HL-60 (cell line): Measurements from ENCODE around the gene MTIF3.

Experiments used
- DNase-seq, 2 experiments: peaks; one replicate each; pipeline ENCODE4 v3.0.0-alpha.2; 2010 to 2020; ENCODE audit warnings: low read depth in 1 of 2, low spot score in 1 of 2
- H3K27ac ChIP-seq: fragments of 250-450 bp; sonication (Bioruptor Pico); replicated peaks from 2 replicates; pipeline ENCODE4 v1.5.1; 2020; ENCODE audit warnings: mild to moderate bottlenecking, moderate library complexity
- H3K27me3 ChIP-seq: fragments of 250-450 bp; sonication (Bioruptor Pico); 2 replicates; pipeline ENCODE4 v1.5.1; 2021; ENCODE audit warnings: mild to moderate bottlenecking, moderate library complexity; ENCODE audit not compliant: insufficient read depth, poor library complexity, severe bottlenecking
- H3K4me3 ChIP-seq: replicated peaks from 2 replicates; pipeline ENCODE4 v1.5.1; 2011; ENCODE audit warnings: mild to moderate bottlenecking, control low read depth, low read length; ENCODE audit not compliant: insufficient read depth
- GABPA ChIP-seq: IDR thresholded peaks from 2 replicates; pipeline ENCODE4 v1.6.1; 2012; ENCODE audit warnings: low read depth
- POLR2AphosphoS5 ChIP-seq: IDR thresholded peaks from 2 replicates; pipeline ENCODE4 v1.6.1; 2012; ENCODE audit warnings: low read depth
- SPI1 ChIP-seq: IDR thresholded peaks from 2 replicates; pipeline ENCODE4 v1.6.1; 2012; ENCODE audit warnings: low read depth, mild to moderate bottlenecking, borderline replicate concordance
- TF ChIP-seq, protein P1 (sequence below): IDR thresholded peaks from one replicate; pipeline ENCODE4 v1.5.1; 2011; ENCODE audit warnings: low read length, control low read depth, inconsistent platforms; ENCODE audit not compliant: insufficient read depth
- TF ChIP-seq, protein P2 (sequence below): IDR thresholded peaks from 2 replicates; pipeline ENCODE4 v1.6.1; 2012; ENCODE audit warnings: low read depth; ENCODE audit not compliant: insufficient replicate concordance

MTIF3 gene

DNA sequence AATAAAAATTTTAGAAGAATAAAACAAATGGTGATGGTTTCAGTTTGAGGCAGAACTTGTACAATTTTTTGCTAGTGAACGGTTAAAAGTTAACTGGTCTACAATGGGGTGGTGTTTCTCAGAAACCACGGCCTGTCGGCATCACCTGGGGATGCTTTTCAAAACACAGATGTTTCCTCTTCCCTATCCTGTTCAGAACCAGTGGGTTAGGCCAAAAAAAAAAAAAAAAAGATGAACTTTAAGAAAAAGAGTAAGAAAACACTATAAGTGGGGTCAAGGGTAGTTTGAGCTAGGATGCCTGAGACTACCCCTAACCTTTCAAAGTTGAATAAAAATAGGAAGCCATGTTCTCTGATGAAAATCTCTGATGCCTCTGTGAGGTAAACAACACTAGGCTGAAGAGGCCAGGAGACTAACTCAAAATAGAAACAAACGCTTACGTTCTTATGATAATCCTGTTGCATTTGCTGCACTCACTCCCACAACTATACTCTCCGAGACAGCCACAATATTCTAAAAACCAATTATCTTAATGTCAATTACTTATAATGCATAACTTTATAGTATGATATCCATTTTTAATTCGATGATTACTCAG lies 3.3 kb downstream of the MTIF3 start:
- TF ChIP-seq POLR2AphosphoS5 (no peak), GABPA (no peak), SPI1 (no peak)
- TF ChIP-seq, protein P1, sequence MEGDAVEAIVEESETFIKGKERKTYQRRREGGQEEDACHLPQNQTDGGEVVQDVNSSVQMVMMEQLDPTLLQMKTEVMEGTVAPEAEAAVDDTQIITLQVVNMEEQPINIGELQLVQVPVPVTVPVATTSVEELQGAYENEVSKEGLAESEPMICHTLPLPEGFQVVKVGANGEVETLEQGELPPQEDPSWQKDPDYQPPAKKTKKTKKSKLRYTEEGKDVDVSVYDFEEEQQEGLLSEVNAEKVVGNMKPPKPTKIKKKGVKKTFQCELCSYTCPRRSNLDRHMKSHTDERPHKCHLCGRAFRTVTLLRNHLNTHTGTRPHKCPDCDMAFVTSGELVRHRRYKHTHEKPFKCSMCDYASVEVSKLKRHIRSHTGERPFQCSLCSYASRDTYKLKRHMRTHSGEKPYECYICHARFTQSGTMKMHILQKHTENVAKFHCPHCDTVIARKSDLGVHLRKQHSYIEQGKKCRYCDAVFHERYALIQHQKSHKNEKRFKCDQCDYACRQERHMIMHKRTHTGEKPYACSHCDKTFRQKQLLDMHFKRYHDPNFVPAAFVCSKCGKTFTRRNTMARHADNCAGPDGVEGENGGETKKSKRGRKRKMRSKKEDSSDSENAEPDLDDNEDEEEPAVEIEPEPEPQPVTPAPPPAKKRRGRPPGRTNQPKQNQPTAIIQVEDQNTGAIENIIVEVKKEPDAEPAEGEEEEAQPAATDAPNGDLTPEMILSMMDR, result no peak
- TF ChIP-seq, protein P2, sequence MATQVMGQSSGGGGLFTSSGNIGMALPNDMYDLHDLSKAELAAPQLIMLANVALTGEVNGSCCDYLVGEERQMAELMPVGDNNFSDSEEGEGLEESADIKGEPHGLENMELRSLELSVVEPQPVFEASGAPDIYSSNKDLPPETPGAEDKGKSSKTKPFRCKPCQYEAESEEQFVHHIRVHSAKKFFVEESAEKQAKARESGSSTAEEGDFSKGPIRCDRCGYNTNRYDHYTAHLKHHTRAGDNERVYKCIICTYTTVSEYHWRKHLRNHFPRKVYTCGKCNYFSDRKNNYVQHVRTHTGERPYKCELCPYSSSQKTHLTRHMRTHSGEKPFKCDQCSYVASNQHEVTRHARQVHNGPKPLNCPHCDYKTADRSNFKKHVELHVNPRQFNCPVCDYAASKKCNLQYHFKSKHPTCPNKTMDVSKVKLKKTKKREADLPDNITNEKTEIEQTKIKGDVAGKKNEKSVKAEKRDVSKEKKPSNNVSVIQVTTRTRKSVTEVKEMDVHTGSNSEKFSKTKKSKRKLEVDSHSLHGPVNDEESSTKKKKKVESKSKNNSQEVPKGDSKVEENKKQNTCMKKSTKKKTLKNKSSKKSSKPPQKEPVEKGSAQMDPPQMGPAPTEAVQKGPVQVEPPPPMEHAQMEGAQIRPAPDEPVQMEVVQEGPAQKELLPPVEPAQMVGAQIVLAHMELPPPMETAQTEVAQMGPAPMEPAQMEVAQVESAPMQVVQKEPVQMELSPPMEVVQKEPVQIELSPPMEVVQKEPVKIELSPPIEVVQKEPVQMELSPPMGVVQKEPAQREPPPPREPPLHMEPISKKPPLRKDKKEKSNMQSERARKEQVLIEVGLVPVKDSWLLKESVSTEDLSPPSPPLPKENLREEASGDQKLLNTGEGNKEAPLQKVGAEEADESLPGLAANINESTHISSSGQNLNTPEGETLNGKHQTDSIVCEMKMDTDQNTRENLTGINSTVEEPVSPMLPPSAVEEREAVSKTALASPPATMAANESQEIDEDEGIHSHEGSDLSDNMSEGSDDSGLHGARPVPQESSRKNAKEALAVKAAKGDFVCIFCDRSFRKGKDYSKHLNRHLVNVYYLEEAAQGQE, result no peak
- Histone ChIP-seq H3K27me3 (no peaks in the 10 kb centered on the region), H3K27ac (0 out of 2 replicates have a peak overlapping the region, but pooled peaks have one; percentile 20), H3K4me3 (no peak overlapping the region)
- peak in 1 of 2 experiments; percentile 33 for DNase-seq

DNA sequence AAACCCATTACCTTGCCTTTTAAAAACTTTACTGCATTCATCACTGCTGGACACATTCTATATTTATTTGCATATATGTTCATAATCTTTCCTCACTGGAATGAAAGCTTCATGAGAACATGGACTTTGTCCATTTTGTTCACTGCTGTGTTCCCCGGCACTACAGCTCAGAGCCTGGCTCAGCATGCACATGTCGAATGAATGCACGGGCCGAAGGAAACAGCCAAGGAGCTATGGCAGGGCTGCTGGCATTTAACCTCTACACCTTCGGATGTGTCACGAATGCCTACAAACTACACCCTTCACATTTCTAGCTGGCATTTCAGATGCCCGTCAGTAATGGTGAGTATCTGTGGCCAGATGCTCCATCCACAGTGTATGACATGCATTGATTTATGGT lies 7.6 kb downstream of the MTIF3 start:
- Histone ChIP-seq H3K27ac (no peak overlapping the region), H3K4me3 (no peak overlapping the region), H3K27me3 (no peaks in the 10 kb centered on the region)
- no peak for DNase-seq
- TF ChIP-seq SPI1 (no peak), POLR2AphosphoS5 (no peak), GABPA (no peak)
- TF ChIP-seq, protein P1, result no peak
- TF ChIP-seq, protein P2, result no peak

DNA sequence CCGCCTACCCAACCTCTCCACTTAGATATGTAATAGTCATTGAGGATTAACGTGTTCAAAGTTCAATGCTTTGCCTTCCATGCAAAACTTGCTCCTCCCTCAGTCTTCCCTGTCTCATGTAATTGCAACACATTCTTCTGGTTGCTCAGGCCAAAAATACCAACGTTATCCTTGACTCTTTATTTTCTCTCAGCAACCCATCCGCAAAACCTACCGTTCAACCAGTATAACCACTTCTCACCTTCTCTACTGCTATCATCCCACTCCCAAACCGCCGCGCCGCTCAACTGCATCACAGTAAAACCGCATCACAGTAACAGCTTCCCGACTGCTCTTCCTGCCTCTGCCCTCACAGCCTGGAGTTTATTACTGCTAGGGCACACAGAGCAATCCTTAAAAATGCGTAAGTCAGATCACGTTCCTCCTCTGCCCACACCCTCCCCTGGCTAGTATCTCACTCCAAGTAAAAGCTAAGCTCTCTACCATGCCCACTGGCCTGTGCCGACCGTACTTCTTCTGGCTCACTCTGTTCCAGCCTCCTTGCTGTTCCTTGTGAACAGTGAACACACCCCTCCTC lies 8.2 kb downstream of the MTIF3 start:
- TF ChIP-seq POLR2AphosphoS5 (no peak), SPI1 (no peak), GABPA (no peak)
- TF ChIP-seq, protein P2, result no peak
- TF ChIP-seq, protein P1, result no peak
- H3K4me3 ChIP-seq, result no peak overlapping the region
- DNase-seq, result peak in 1 of 2 experiments; percentile 36
- H3K27me3 ChIP-seq, result no peaks in the 10 kb centered on the region
- no peak overlapping the region for H3K27ac ChIP-seq
